Panc1 (cell line): ENCODE data around the gene ALKBH3. TPM values are rescaled to one million over a fixed set of nuclear protein-coding genes. Genes with fewer than 3 reads are reported as not detected.

Experiments used
- ATAC-seq: fragments of 200-7000 bp; cut with Tn5 transposase; 2 replicates; pipeline ENCODE4 v1.9.1; 2020; ENCODE audit warnings: mild to moderate bottlenecking, moderate library complexity
- BruUV-seq: library from RNA; stranded (reverse); fragments of 400-500 nt; replicated peaks from 2 replicates; lab custom pipeline; 2021; lab: Mats Ljungman, UMichigan
- CTCF ChIA-PET: fragments of 300-600 bp; sonication (Branson Sonifier 250); formaldehyde crosslinking; loops from one replicate; lab custom pipeline; 2022; ENCODE audit warnings: antibody characterized with exemption; lab: Charles Lee
- POLR2A ChIA-PET: fragments of 300-600 bp; sonication (Branson Sonifier 250); formaldehyde crosslinking; loops from one replicate; lab custom pipeline; 2022; ENCODE audit warnings: antibody characterized with exemption; lab: Charles Lee
- DNase-seq: peaks from one replicate; pipeline ENCODE4 v3.0.0-alpha.2; 2010; ENCODE audit warnings: low read depth, low spot score
- H3K27ac ChIP-seq: 2 replicates; pipeline ENCODE4 v1.5.1; 2011; ENCODE audit warnings: mild to moderate bottlenecking, low read length, inconsistent platforms
- H3K27me3 ChIP-seq: fragments of 200-500 bp; sonication (Bioruptor generic); 2 replicates; pipeline ENCODE4 v1.6.0; 2014; ENCODE audit warnings: low read length, inconsistent platforms; ENCODE audit not compliant: control insufficient read depth, insufficient read depth
- H3K36me3 ChIP-seq: fragments of 200-500 bp; sonication (Bioruptor generic); 2 replicates; pipeline ENCODE4 v1.5.1; 2014; ENCODE audit warnings: inconsistent platforms, mild to moderate bottlenecking, low read length, moderate library complexity; ENCODE audit not compliant: control insufficient read depth, insufficient read depth
- H3K4me1 ChIP-seq: 2 replicates; pipeline ENCODE4 v1.5.1; 2011; ENCODE audit warnings: inconsistent platforms, mild to moderate bottlenecking, low read length, moderate library complexity; ENCODE audit not compliant: control insufficient read depth, insufficient read depth
- H3K4me3 ChIP-seq, 2 experiments: 2 replicates each; pipeline ENCODE4 v1.5.1; 2011 to 2012; ENCODE audit warnings: low read depth in 2 of 2, low read length in 2 of 2, mild to moderate bottlenecking in 2 of 2, inconsistent platforms in 1 of 2, moderate library complexity in 1 of 2
- H3K9me3 ChIP-seq: fragments of 200-500 bp; sonication (Bioruptor generic); 2 replicates; pipeline ENCODE4 v1.5.1; 2014; ENCODE audit warnings: low read depth, mild to moderate bottlenecking, inconsistent platforms, low read length, moderate library complexity; ENCODE audit not compliant: control insufficient read depth, insufficient read depth
- CTCF ChIP-seq: fragments of 450-650 bp; IDR thresholded peaks from 2 replicates; pipeline ENCODE4 v1.5.1; 2017; ENCODE audit warnings: mild to moderate bottlenecking
- POLR2AphosphoS5 ChIP-seq: IDR thresholded peaks from 2 replicates; pipeline ENCODE4 v1.6.1; 2012; ENCODE audit warnings: mild to moderate bottlenecking, low read depth, low read length, moderate library complexity
- REST ChIP-seq, 2 experiments: IDR thresholded peaks; 2 replicates each; pipeline ENCODE4 v1.6.1; 2011 to 2012; ENCODE audit warnings: low read depth in 2 of 2, control low read depth in 1 of 2, low read length in 1 of 2, mild to moderate bottlenecking in 1 of 2, moderate library complexity in 1 of 2; ENCODE audit not compliant: insufficient read depth in 1 of 2
- SIN3A ChIP-seq: IDR thresholded peaks from 2 replicates; pipeline ENCODE4 v1.6.1; 2012; ENCODE audit warnings: low read depth, mild to moderate bottlenecking, low read length, moderate library complexity, borderline replicate concordance; ENCODE audit not compliant: insufficient read depth
- TCF7L2 ChIP-seq: IDR thresholded peaks from 2 replicates; pipeline ENCODE4 v1.6.1; 2011; ENCODE audit warnings: mild to moderate bottlenecking, low read depth, low read length, inconsistent platforms
- in situ Hi-C: cut with HindIII; loops from 2 replicates; pipeline ENCODE4 v1.10.0; 2016; ENCODE audit warnings: low sequenced_read_pairs, low pct_unique_long_range_greater_than_20kb
- intact Hi-C: fragments of 100-400 bp; cut with micrococcal nuclease; formaldehyde crosslinking; loops from one replicate; pipeline ENCODE4 v1.10.0; 2022; ENCODE audit not compliant: unreplicated experiment
- total RNA-seq: library from RNA; stranded (reverse); gene quantifications from one replicate; pipeline ENCODE4 v1.2.1, GENCODE V29; 2021; ENCODE audit not compliant: unreplicated experiment

Gene ALKBH3
- total RNA-seq, 1 experiment from 2014 or later, result 34.4 TPM

- ATAC-seq, result no peak
- H3K27ac ChIP-seq, result no peak overlapping the region
- H3K36me3 ChIP-seq, result no peaks in the 10 kb centered on the region
- TF ChIP-seq CTCF (no peak), POLR2AphosphoS5 (no peak), TCF7L2 (no peak), REST (IDR thresholded peaks at IDR 0.05; ENCODE audit: insufficient read depth in 1 of 2, low read depth in 2 of 2, low read length in 1 of 2) (no peak), SIN3A (no peak)
- no TSS peak for BruUV-seq
- DNase-seq, result no peak
- intact Hi-C loops (no loop called here), in situ Hi-C loops (no loop called here)
- ChIA-PET POLR2A (no interaction called here), CTCF (no interaction called here)
- no peaks in the 10 kb centered on the region for H3K9me3 ChIP-seq
- H3K4me3 ChIP-seq, result no peak overlapping the region
- no peaks in the 10 kb centered on the region for H3K4me1 ChIP-seq
- peaks cover 7% of the 10 kb centered on the region; the same call in 1 of the 2 replicates for H3K27me3 ChIP-seq
These were observed 14.1 kb upstream of the ALKBH3 start for GRCh38 chr11:43866520-43866919.

- no peak for ATAC-seq
- CTCF ChIA-PET, result no interaction called here
These were observed 13.7 kb upstream of the ALKBH3 start for GRCh38 chr11:43866969-43867368.

More at GRCh38 chr11:43866969-43867368, 13.7 kb upstream of the ALKBH3 start:
- TF ChIP-seq SIN3A, result no peak
- TF ChIP-seq POLR2AphosphoS5, result no peak
- TF ChIP-seq REST (IDR thresholded peaks at IDR 0.05; ENCODE audit: insufficient read depth in 1 of 2, low read depth in 2 of 2, low read length in 1 of 2), result no peak
- TF ChIP-seq TCF7L2, result no peak
- no peak for TF ChIP-seq CTCF
- intact Hi-C loops (no loop called here), in situ Hi-C loops (no loop called here)
- Histone ChIP-seq H3K27ac (no peak overlapping the region), H3K4me1 (no peaks in the 10 kb centered on the region), H3K36me3 (no peaks in the 10 kb centered on the region), H3K9me3 (no peaks in the 10 kb centered on the region), H3K4me3 (no peak overlapping the region), H3K27me3 (peaks cover 10% of the 10 kb centered on the region; the same call in 1 of the 2 replicates)
- POLR2A ChIA-PET, result no interaction called here
- no TSS peak for BruUV-seq
- DNase-seq, result no peak
